GM19240 (cell line): ENCODE results near the gene HERC3.

ENCODE experiments used
- DNase-seq: peaks from one replicate; pipeline ENCODE4 v3.0.0; 2011; ENCODE audit warnings: low spot score; ENCODE audit not compliant: insufficient read length

Gene HERC3

GRCh38 chr4:88745175-88745574, 152.9 kb downstream of the HERC3 start:
- no peak for DNase-seq

GRCh38 chr4:88745581-88746163, 153.4 kb downstream of the HERC3 start:
- DNase-seq, result no peak

- DNase-seq, result no peak
These were observed 153.9 kb downstream of the HERC3 start for GRCh38 chr4:88746206-88746605.

GRCh38 chr4:88747351-88747750, 155.1 kb downstream of the HERC3 start:
- DNase-seq, result no peak

- no peak for DNase-seq
These were observed 158.1 kb downstream of the HERC3 start for GRCh38 chr4:88750369-88750768.

- no peak for DNase-seq
These were observed 159.2 kb downstream of the HERC3 start for GRCh38 chr4:88751258-88752075.

- no peak for DNase-seq
These were observed 159.8 kb downstream of the HERC3 start for GRCh38 chr4:88752076-88752463.

GRCh38 chr4:88752754-88753153, 160.5 kb downstream of the HERC3 start:
- DNase-seq, result no peak

- no peak for DNase-seq
These were observed 161.6 kb downstream of the HERC3 start for GRCh38 chr4:88753658-88754571.

- no peak for DNase-seq
These were observed 162.5 kb downstream of the HERC3 start for GRCh38 chr4:88754796-88755195.

GRCh38 chr4:88755454-88755853, 163.2 kb downstream of the HERC3 start:
- DNase-seq, result no peak

GRCh38 chr4:88756149-88756548, 163.9 kb downstream of the HERC3 start:
- no peak for DNase-seq

- DNase-seq, result no peak
These were observed 164.8 kb downstream of the HERC3 start for GRCh38 chr4:88757067-88757466.

GRCh38 chr4:88757776-88758175, 165.5 kb downstream of the HERC3 start:
- no peak for DNase-seq
